Naive B cell (primary cell): Measurements from ENCODE around the gene SPINT3. TPM values are rescaled to one million over a fixed set of nuclear protein-coding genes. Genes with fewer than 3 reads are reported as not detected.

Experiments used
- ATAC-seq, 2 donors: fragments of 150-1000 bp; cut with Tn5 transposase; 2 replicates each; pipeline ENCODE4 v1.10.0; 2021; ENCODE audit warnings: low read depth in 2 of 2, mild to moderate bottlenecking in 2 of 2, moderate library complexity in 2 of 2
- DNase-seq: peaks from one replicate; pipeline ENCODE4 v3.0.0; 2022
- H3K27ac Mint-ChIP-seq, 6 donors: one replicate each; pipeline ENCODE4 v1.8.0; 2020 to 2022; ENCODE audit warnings: mild to moderate bottlenecking in 6 of 6, mixed read lengths in 6 of 6, moderate library complexity in 5 of 6, inconsistent platforms in 2 of 6
- H3K27me3 Mint-ChIP-seq, 3 donors: one replicate each; pipeline ENCODE4 v1.8.0; 2021 to 2022; ENCODE audit warnings: mixed read lengths in 3 of 3, mild to moderate bottlenecking in 1 of 3
- H3K36me3 Mint-ChIP-seq, 2 donors: one replicate each; pipeline ENCODE4 v1.8.0; 2020 to 2022; ENCODE audit warnings: mixed read lengths in 2 of 2, inconsistent platforms in 1 of 2, mild to moderate bottlenecking in 1 of 2
- H3K4me1 Mint-ChIP-seq, 3 donors: one replicate each; pipeline ENCODE4 v1.8.0; 2020 to 2022; ENCODE audit warnings: mixed read lengths in 3 of 3, inconsistent platforms in 1 of 3, mild to moderate bottlenecking in 1 of 3, moderate library complexity in 1 of 3
- H3K4me3 Mint-ChIP-seq, 8 donors: one replicate each; pipeline ENCODE4 v1.8.0; 2020 to 2022; ENCODE audit warnings: mild to moderate bottlenecking in 8 of 8, mixed read lengths in 8 of 8, moderate library complexity in 8 of 8, inconsistent platforms in 2 of 8
- H3K9me3 Mint-ChIP-seq, 7 donors: one replicate each; pipeline ENCODE4 v1.8.0; 2020 to 2022; ENCODE audit warnings: mixed read lengths in 7 of 7, mild to moderate bottlenecking in 5 of 7, inconsistent platforms in 2 of 7, moderate library complexity in 1 of 7
- polyA plus RNA-seq, 6 donors: library from polyadenylated mRNA; unstranded; fragments of 300-500 nt; fragmentation: Illumina TruSeq; gene quantifications; one replicate each; pipeline ENCODE4 v1.2.3, GENCODE V29; 2021; ENCODE audit warnings: low read depth in 6 of 6

Gene SPINT3
- polyA plus RNA-seq, 6 donors from 2014 or later = not detected

DNA sequence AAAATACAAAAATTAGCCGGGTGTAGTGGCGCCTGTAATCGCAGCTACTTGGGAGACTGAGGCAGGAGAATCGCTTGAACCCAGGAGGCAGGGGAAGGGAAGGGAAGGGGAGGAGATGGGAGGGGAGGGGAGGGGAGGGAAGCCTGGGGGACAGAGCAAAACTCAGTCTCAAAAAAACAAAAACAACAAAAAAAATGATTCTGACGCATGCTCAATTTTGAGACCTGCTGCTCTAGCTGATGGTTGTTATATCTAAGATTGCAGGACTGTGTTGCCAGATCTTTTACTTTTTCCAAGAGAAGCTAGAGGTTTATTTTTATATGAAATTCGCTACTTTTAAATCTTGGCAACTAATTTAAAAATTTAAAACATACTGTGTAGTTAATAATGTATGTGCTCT, 48.2 kb downstream of the SPINT3 start:
- Mint-ChIP-seq H3K4me3 (no peak overlapping the region), H3K9me3 (peaks cover 0 to 2% (median 0%) of the 10 kb centered on the region in 7 donors), H3K4me1 (peaks cover 8 to 18% (median 17%) of the 10 kb centered on the region in 3 donors), H3K36me3 (no peaks in the 10 kb centered on the region), H3K27me3 (peaks cover 36 to 42% (median 39%) of the 10 kb centered on the region in 3 donors), H3K27ac (no peak overlapping the region)
- ATAC-seq = no peak
- no peak for DNase-seq

DNA sequence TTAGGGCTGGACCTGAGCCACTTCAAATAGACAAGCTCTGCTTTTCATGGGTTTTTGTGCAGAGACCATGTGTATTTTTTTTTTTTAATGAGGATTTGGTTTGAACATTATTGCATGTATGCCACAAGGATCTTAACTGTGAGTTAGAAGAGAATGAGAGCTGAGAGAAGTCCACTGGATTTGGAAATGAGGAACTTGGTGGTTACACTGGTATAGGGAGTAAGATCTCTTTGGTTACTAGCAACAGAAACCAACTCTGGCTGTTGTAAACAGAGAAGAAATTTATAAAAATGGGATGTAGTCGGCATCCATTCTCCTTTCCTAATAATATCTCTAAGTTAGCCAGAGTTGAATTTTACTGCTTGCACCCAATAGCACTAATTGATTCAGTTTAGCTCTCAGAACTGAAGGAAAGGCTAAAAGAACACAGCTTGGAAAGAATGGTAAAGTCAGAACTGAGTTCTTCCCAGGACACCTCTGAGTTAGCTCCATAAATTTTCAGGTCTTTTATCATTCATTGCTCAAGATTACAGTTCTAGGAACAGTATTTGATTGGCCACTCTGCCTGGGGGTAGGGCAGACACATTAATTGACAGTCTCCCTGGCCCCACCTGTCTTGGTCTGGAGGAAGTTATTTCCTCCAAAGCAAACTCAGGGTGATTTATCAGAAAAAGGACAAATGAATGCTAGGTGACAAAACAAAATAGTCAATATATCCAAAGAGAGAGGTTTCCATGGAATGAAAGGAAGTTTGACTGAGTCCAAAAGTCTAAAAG, 49.7 kb downstream of the SPINT3 start:
- no peak overlapping the region for H3K27ac Mint-ChIP-seq
- no peak overlapping the region for H3K4me3 Mint-ChIP-seq
- peaks cover 8 to 11% (median 9%) of the 10 kb centered on the region in 3 donors for H3K4me1 Mint-ChIP-seq
- H3K9me3 Mint-ChIP-seq = no peaks in the 10 kb centered on the region
- no peak for DNase-seq
- no peak for ATAC-seq
- H3K27me3 Mint-ChIP-seq = peaks cover 25 to 32% (median 31%) of the 10 kb centered on the region in 3 donors
- H3K36me3 Mint-ChIP-seq = no peaks in the 10 kb centered on the region

DNA sequence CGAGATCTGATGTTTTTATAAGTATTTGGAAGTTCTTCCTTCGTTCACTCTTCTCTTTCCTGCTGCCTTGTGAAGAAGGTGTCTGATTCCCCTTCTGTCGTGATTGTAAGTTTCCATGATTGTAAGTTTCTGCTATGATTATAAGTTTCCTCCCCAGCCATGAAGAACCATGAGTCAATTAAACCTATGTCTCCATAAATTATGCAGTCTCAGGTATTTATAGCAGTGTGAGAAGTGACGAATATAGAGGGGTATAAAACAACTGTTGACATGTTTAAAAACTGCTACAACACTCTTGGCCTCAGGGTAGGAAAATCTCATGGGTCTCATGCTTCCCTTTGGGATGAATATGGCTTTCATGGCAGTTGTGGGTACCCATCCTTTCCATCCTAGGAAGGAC, 51.7 kb downstream of the SPINT3 start:
- Mint-ChIP-seq H3K36me3 (no peaks in the 10 kb centered on the region), H3K9me3 (no peaks in the 10 kb centered on the region), H3K27ac (no peak overlapping the region), H3K4me1 (peaks cover 0 to 3% (median 0%) of the 10 kb centered on the region in 3 donors), H3K27me3 (peaks cover 10 to 29% (median 11%) of the 10 kb centered on the region in 3 donors), H3K4me3 (no peak overlapping the region)
- no peak for ATAC-seq
- DNase-seq = no peak

DNA sequence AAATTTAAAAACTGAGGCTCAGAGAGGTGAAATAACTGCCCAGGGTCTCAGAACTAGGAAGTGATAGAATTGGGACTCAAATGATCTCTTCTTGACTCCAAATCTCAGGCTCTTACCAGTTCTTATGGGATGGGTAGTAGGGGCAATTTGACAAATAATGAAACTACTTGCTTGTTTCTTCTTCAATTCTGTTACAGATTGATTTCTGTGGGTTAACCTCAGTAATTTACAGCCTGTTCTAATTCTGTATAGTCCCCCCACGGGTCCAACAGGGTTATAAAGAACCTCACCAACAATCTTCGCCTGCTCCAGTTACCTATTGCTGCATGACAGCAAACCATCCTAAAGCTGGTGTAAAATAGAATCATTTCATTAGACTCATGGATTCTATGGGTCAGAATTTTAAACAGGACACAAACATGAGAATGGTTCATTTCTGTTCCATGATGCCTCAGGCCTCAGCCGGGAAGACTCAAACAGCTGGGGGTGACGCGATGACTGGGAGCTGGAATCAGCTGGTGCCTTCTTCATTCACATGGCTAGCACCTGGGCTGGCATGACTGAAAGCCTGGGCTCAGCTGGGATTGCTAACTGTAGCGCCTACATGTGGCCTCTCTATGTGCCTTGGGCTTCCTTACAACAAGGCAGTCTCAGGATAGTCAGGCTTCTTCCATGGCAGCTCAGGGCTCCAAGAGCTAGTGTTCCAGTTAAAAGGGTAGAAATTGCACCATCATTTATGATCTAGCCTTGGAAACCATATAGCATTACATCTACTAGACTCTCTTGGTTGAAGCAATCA, 52.5 kb downstream of the SPINT3 start:
- Mint-ChIP-seq H3K36me3 (no peaks in the 10 kb centered on the region), H3K4me1 (no peaks in the 10 kb centered on the region), H3K27me3 (peaks cover 2 to 22% (median 3%) of the 10 kb centered on the region in 3 donors), H3K9me3 (no peaks in the 10 kb centered on the region), H3K4me3 (no peak overlapping the region), H3K27ac (no peak overlapping the region)
- no peak for ATAC-seq
- no peak for DNase-seq

Other genes with a start within 250 kb of the SPINT3 start
- not detected for gene RBPJL, start 208.8 kb downstream of the SPINT3 start, polyA plus RNA-seq
- gene MATN4, start 207.3 kb downstream of the SPINT3 start, polyA plus RNA-seq = not detected
- not detected for gene SDC4, start 167.2 kb downstream of the SPINT3 start, polyA plus RNA-seq
- 10 to 100 TPM; 16.3 to 37.7 (median 36.1) TPM for gene SYS1, start 152.5 kb downstream of the SPINT3 start, polyA plus RNA-seq
- gene TP53TG5, start 137.3 kb downstream of the SPINT3 start, polyA plus RNA-seq = under 1 TPM in 4 of 6 donors, not detected in 2; 0.14 to 0.29 (median 0.21) TPM
- 1 to 10 TPM; 1.1 to 3.3 (median 2.1) TPM for gene DBNDD2, start 107.3 kb downstream of the SPINT3 start, polyA plus RNA-seq
- 100 to 1,000 TPM in 1 of 6 donors, 10 to 100 TPM in 5; 62.0 to 113 (median 77.9) TPM for gene PIGT, start 99.5 kb downstream of the SPINT3 start, polyA plus RNA-seq
- not detected for gene WFDC2, start 45.9 kb downstream of the SPINT3 start, polyA plus RNA-seq
- not detected for gene WFDC6, start 23.9 kb upstream of the SPINT3 start, polyA plus RNA-seq
- not detected for gene EPPIN, start 31.8 kb upstream of the SPINT3 start, polyA plus RNA-seq
- not detected for gene WFDC8, start 63.7 kb upstream of the SPINT3 start, polyA plus RNA-seq
- gene WFDC10A, start 114.1 kb upstream of the SPINT3 start, polyA plus RNA-seq = not detected
- not detected for gene WFDC9, start 115.7 kb upstream of the SPINT3 start, polyA plus RNA-seq
- gene WFDC11, start 154.6 kb upstream of the SPINT3 start, polyA plus RNA-seq = not detected
- not detected for gene WFDC13, start 186.4 kb upstream of the SPINT3 start, polyA plus RNA-seq
- gene WFDC10B, start 189.4 kb upstream of the SPINT3 start, polyA plus RNA-seq = not detected
- gene SPINT4, start 206.7 kb upstream of the SPINT3 start, polyA plus RNA-seq = not detected